PC-3 (cell line): ENCODE data around the gene RERE.

ENCODE experiments used
- EZH2 ChIP-seq: fragments of 300-600 bp; sonication (generic); IDR thresholded peaks from one replicate; pipeline ENCODE4 v1.6.1; 2017; ENCODE audit warnings: antibody characterized with exemption, mild to moderate bottlenecking, low read length; ENCODE audit not compliant: unreplicated experiment
- TF ChIP-seq, protein P1 (sequence below): fragments of 300-600 bp; sonication (generic); conservative IDR thresholded peaks from 2 replicates; pipeline ENCODE4 v1.5.1; 2017; ENCODE audit warnings: antibody characterized with exemption, low read depth, mild to moderate bottlenecking, low read length

DNA sequence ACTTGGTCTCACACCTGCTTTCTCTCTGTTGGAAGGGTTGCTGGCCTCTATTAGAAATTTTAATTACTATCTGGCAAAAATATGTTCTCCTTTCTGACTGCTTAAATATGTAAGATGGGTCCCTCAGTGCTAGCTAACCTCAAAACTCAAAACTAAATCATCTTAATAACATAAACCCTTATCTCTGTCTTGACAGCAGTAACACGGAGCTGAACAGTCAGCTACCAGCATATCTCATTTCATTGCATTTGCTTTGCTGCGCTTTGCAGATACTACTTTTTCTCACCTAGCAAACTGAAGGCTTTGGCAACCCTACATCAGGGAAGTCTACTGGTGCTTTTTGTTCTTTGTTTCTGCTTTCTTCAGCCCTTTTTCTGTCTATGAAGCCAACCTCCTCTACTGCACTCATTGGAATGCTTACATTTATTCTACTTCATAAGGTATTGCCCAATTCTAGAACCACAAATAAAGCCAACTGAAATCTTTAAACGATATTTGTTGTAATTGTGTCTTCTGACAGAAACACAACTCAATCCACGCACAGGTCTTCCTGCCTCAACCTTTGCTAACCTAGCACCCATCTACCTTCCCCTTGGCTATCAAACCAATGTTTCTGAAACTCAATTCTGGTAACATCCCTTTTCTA is 95.6 kb downstream of the RERE start:
- TF ChIP-seq, protein P1, sequence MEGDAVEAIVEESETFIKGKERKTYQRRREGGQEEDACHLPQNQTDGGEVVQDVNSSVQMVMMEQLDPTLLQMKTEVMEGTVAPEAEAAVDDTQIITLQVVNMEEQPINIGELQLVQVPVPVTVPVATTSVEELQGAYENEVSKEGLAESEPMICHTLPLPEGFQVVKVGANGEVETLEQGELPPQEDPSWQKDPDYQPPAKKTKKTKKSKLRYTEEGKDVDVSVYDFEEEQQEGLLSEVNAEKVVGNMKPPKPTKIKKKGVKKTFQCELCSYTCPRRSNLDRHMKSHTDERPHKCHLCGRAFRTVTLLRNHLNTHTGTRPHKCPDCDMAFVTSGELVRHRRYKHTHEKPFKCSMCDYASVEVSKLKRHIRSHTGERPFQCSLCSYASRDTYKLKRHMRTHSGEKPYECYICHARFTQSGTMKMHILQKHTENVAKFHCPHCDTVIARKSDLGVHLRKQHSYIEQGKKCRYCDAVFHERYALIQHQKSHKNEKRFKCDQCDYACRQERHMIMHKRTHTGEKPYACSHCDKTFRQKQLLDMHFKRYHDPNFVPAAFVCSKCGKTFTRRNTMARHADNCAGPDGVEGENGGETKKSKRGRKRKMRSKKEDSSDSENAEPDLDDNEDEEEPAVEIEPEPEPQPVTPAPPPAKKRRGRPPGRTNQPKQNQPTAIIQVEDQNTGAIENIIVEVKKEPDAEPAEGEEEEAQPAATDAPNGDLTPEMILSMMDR: no peak
- TF ChIP-seq EZH2: no peak
